Fibroblast of lung (primary cell): ENCODE results near the gene PCLO. TPM values are rescaled to one million over a fixed set of nuclear protein-coding genes. Genes with fewer than 3 reads are reported as not detected.

Source experiments
- DNase-seq, 2 donors: peaks; one replicate each; pipeline versions ENCODE4 v3.0.0 to v3.0.0-alpha.2; 2010; ENCODE audit warnings: low read depth in 2 of 2
- H2AFZ ChIP-seq: 2 replicates; pipeline ENCODE4 v1.5.1; 2012; ENCODE audit warnings: low read length, control low read depth, inconsistent platforms
- H3K27ac ChIP-seq: 2 replicates; pipeline ENCODE4 v1.5.1; 2011; ENCODE audit warnings: low read length, control low read depth; ENCODE audit not compliant: insufficient read depth
- H3K27me3 ChIP-seq: 2 replicates; pipeline ENCODE4 v1.5.1; 2011; ENCODE audit warnings: mild to moderate bottlenecking, low read length; ENCODE audit not compliant: control insufficient read depth, insufficient read depth
- H3K36me3 ChIP-seq: 2 replicates; pipeline ENCODE4 v1.5.1; 2011; ENCODE audit warnings: low read length; ENCODE audit not compliant: control insufficient read depth, insufficient read depth
- H3K4me1 ChIP-seq: 2 replicates; pipeline ENCODE4 v1.5.1; 2011; ENCODE audit warnings: low read length; ENCODE audit not compliant: control insufficient read depth, insufficient read depth; ENCODE audit errors: extremely low read depth
- H3K4me2 ChIP-seq: 2 replicates; pipeline ENCODE4 v1.5.1; 2011; ENCODE audit warnings: low read length, control low read depth; ENCODE audit not compliant: insufficient read depth; ENCODE audit errors: extremely low read depth
- H3K4me3 ChIP-seq, 4 experiments: fragments of 200-600 bp in 1 of 4; sonication (generic) in 1 of 4; replicated peaks in 1 of 4; 2 replicates each; pipeline ENCODE4 v1.5.1; 2011 to 2016; ENCODE audit warnings: low read length in 4 of 4, low read depth in 3 of 4, mild to moderate bottlenecking in 3 of 4, control low read depth in 2 of 4, inconsistent platforms in 1 of 4, mixed read lengths in 1 of 4; ENCODE audit not compliant: insufficient read depth in 1 of 4; ENCODE audit errors: control extremely low read depth in 1 of 4
- H3K79me2 ChIP-seq: 2 replicates; pipeline ENCODE4 v1.5.1; 2012; ENCODE audit warnings: mild to moderate bottlenecking, low read length, inconsistent platforms; ENCODE audit not compliant: control insufficient read depth, insufficient read depth
- H3K9ac ChIP-seq: 2 replicates; pipeline ENCODE4 v1.5.1; 2011; ENCODE audit warnings: mild to moderate bottlenecking, low read length, control low read depth; ENCODE audit not compliant: insufficient read depth
- H3K9me3 ChIP-seq: 2 replicates; pipeline ENCODE4 v1.5.1; 2012; ENCODE audit warnings: low read depth, low read length; ENCODE audit not compliant: control insufficient read depth, insufficient read depth
- H4K20me1 ChIP-seq: 2 replicates; pipeline ENCODE4 v1.5.1; 2011; ENCODE audit warnings: low read length; ENCODE audit not compliant: control insufficient read depth, insufficient read depth; ENCODE audit errors: extremely low read depth
- EZH2 ChIP-seq: IDR thresholded peaks from 2 replicates; pipeline ENCODE4 v1.5.1; 2012; ENCODE audit warnings: low read length, control low read depth, mild to moderate bottlenecking; ENCODE audit errors: missing control alignments
- polyA plus RNA-seq, 2 donors: library from polyadenylated mRNA; depleted of rRNA in 1 of 2; stranded (reverse) in 1 of 2; unstranded in 1 of 2; fragments of >200 nt; gene quantifications; 2 replicates each; pipeline ENCODE4 v1.2.1, GENCODE V29; 2011 to 2012; ENCODE audit warnings: missing spikeins in 1 of 2
- total RNA-seq: library from RNA; depleted of rRNA; stranded (reverse); fragments of >200 nt; gene quantifications from 2 replicates; pipeline ENCODE4 v1.2.1, GENCODE V29; 2014
- TF ChIP-seq, protein P1 (sequence below), 2 donors: IDR thresholded peaks in 1 of 2; conservative IDR thresholded peaks in 1 of 2; 1 replicate in 1 of 2; 2 replicates in 1 of 2; pipeline ENCODE4 v1.5.1; 2011 to 2012; ENCODE audit warnings: low read length in 2 of 2, control low read depth in 1 of 2, inconsistent platforms in 1 of 2, low read depth in 1 of 2, mild to moderate bottlenecking in 1 of 2

The PCLO gene
- total and polyA plus RNA-seq, 2 donors (not counting 1 experiment from before 2014, with no cell fraction given), result 0.03 to 0.17 TPM

DNA sequence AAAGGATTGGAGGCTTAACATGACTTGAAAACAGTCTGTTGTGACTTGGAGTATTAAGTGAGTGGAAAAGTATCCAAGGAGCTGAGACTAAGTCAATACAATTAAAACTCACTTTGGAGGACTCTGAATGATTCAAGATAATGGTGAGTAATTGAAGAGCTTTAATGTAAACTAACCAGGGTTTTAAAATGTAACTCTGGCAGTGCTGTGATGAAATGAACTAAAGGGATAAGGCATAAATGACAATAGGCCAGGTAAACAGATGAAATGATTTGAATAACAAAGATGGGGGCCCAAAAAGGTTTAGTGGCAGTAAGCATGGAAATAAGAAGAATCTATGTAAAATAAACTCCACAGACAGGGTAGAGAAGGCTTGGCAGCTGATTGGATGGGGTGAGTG is 402.6 kb downstream of the PCLO start:
- no peak overlapping the region for H3K4me2 ChIP-seq
- no peak for TF ChIP-seq EZH2
- TF ChIP-seq, protein P1, sequence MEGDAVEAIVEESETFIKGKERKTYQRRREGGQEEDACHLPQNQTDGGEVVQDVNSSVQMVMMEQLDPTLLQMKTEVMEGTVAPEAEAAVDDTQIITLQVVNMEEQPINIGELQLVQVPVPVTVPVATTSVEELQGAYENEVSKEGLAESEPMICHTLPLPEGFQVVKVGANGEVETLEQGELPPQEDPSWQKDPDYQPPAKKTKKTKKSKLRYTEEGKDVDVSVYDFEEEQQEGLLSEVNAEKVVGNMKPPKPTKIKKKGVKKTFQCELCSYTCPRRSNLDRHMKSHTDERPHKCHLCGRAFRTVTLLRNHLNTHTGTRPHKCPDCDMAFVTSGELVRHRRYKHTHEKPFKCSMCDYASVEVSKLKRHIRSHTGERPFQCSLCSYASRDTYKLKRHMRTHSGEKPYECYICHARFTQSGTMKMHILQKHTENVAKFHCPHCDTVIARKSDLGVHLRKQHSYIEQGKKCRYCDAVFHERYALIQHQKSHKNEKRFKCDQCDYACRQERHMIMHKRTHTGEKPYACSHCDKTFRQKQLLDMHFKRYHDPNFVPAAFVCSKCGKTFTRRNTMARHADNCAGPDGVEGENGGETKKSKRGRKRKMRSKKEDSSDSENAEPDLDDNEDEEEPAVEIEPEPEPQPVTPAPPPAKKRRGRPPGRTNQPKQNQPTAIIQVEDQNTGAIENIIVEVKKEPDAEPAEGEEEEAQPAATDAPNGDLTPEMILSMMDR (conservative IDR thresholded peaks at IDR 0.05 in 1 of 2, IDR thresholded peaks at IDR 0.05 in 1 of 2; ENCODE audit: low read depth in 1 of 2, low read length in 2 of 2), result no peak
- no peak overlapping the region for H3K4me3 ChIP-seq
- no peaks in the 10 kb centered on the region for H3K9me3 ChIP-seq
- H3K9ac ChIP-seq, result no peak overlapping the region
- peak in 1 of 2 donors; percentile 6 for DNase-seq
- H3K27ac ChIP-seq, result no peak overlapping the region
- H2AFZ ChIP-seq, result no peak overlapping the region
- H3K79me2 ChIP-seq, result no peaks in the 10 kb centered on the region
- H3K27me3 ChIP-seq, result no peaks in the 10 kb centered on the region
- no peaks in the 10 kb centered on the region for H3K36me3 ChIP-seq
- no peaks in the 10 kb centered on the region for H4K20me1 ChIP-seq
- no peaks in the 10 kb centered on the region for H3K4me1 ChIP-seq

DNA sequence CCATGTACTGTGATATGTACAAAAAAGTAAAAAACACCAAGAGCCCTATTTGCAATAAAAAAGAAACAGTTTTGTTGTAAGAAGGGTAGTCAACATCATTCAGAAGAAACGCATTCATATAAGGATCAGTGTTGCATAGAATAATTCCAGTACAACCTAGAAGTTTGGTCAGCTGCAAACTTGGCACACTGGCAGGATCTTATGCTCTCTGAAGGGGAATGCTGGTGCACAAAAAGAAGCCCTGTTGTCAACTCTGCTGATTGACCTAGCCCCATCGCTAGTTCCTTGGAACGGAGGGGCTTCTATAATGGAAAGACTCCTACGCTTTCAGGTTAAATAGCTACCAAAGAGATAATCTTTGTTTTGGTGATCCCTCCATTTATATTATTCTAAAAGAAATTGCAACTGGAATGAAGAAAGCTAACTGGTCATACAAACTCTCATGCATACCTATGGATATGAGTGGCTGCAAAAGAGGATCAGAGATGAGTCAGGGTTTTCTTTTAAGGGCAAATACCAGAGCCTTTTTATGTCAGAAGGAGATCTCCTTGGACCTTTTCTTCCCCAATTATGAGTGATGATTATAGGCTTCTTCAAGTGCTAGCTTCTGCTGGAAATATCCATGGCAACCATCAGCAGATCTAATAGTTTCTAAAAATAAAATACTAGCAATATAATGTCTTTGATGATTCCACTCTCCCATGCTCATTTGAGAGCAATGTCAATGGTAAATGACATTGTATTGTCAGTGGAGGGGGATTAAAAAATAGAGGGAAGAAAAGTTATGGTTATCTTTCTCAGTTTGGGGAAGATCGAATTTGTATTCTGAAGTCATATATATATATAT is 406.8 kb downstream of the PCLO start:
- Histone ChIP-seq H3K27ac (no peak overlapping the region), H4K20me1 (no peaks in the 10 kb centered on the region), H3K27me3 (no peaks in the 10 kb centered on the region), H2AFZ (no peak overlapping the region), H3K4me2 (no peak overlapping the region), H3K9ac (no peak overlapping the region), H3K79me2 (no peaks in the 10 kb centered on the region), H3K4me3 (no peak overlapping the region), H3K9me3 (no peaks in the 10 kb centered on the region), H3K4me1 (no peaks in the 10 kb centered on the region), H3K36me3 (no peaks in the 10 kb centered on the region)
- no peak for TF ChIP-seq EZH2
- TF ChIP-seq, protein P1 (conservative IDR thresholded peaks at IDR 0.05 in 1 of 2, IDR thresholded peaks at IDR 0.05 in 1 of 2; ENCODE audit: low read depth in 1 of 2, low read length in 2 of 2), result no peak
- DNase-seq, result peak; percentile 13 to 79

DNA sequence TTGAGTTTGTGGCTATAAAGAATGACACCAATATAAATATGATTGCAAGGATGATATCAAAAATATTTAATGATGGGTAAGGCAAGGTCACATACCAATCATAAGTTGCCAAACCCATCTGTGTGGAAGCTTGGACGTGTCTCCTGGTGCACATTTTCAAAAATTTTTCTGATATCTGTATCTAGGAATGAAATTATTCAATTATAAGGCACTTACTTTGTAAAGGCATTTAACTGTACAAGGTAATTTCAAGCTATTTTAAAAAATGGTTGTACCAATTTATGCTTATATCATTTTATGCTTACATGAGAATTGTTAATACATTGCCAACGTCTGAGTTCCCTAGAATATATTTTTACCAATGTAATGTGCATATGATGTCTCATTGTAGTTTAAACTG is 412.7 kb downstream of the PCLO start:
- no peak overlapping the region for H3K4me2 ChIP-seq
- DNase-seq, result no peak
- H3K79me2 ChIP-seq, result no peaks in the 10 kb centered on the region
- H4K20me1 ChIP-seq, result no peaks in the 10 kb centered on the region
- H3K36me3 ChIP-seq, result no peaks in the 10 kb centered on the region
- no peak overlapping the region for H3K9ac ChIP-seq
- no peak overlapping the region for H3K27ac ChIP-seq
- H3K4me3 ChIP-seq, result no peak overlapping the region
- H3K27me3 ChIP-seq, result no peaks in the 10 kb centered on the region
- TF ChIP-seq, protein P1 (conservative IDR thresholded peaks at IDR 0.05 in 1 of 2, IDR thresholded peaks at IDR 0.05 in 1 of 2; ENCODE audit: low read depth in 1 of 2, low read length in 2 of 2), result no peak
- TF ChIP-seq EZH2, result no peak
- no peaks in the 10 kb centered on the region for H3K9me3 ChIP-seq
- H2AFZ ChIP-seq, result no peak overlapping the region
- H3K4me1 ChIP-seq, result no peaks in the 10 kb centered on the region
